HL-60 (cell line): ENCODE data around the gene BLOC1S4.
"Not testable (repeated sequence)": the region's sequence is repeated elsewhere in the genome, so short reads cannot be mapped to it uniquely, and the experiment has no call there.

Experiments used
- DNase-seq, 2 experiments: peaks; one replicate each; pipeline ENCODE4 v3.0.0-alpha.2; 2010 to 2020; ENCODE audit warnings: low read depth in 1 of 2, low spot score in 1 of 2
- H3K27ac ChIP-seq: fragments of 250-450 bp; sonication (Bioruptor Pico); replicated peaks from 2 replicates; pipeline ENCODE4 v1.5.1; 2020; ENCODE audit warnings: mild to moderate bottlenecking, moderate library complexity
- H3K27me3 ChIP-seq: fragments of 250-450 bp; sonication (Bioruptor Pico); 2 replicates; pipeline ENCODE4 v1.5.1; 2021; ENCODE audit warnings: mild to moderate bottlenecking, moderate library complexity; ENCODE audit not compliant: insufficient read depth, poor library complexity, severe bottlenecking
- H3K4me3 ChIP-seq: replicated peaks from 2 replicates; pipeline ENCODE4 v1.5.1; 2011; ENCODE audit warnings: mild to moderate bottlenecking, control low read depth, low read length; ENCODE audit not compliant: insufficient read depth
- CTCF ChIP-seq: IDR thresholded peaks from one replicate; pipeline ENCODE4 v1.5.1; 2011; ENCODE audit warnings: low read length, control low read depth, inconsistent platforms; ENCODE audit not compliant: insufficient read depth
- GABPA ChIP-seq: IDR thresholded peaks from 2 replicates; pipeline ENCODE4 v1.6.1; 2012; ENCODE audit warnings: low read depth
- POLR2AphosphoS5 ChIP-seq: IDR thresholded peaks from 2 replicates; pipeline ENCODE4 v1.6.1; 2012; ENCODE audit warnings: low read depth
- SPI1 ChIP-seq: IDR thresholded peaks from 2 replicates; pipeline ENCODE4 v1.6.1; 2012; ENCODE audit warnings: low read depth, mild to moderate bottlenecking, borderline replicate concordance
- TF ChIP-seq, protein P1 (sequence below): IDR thresholded peaks from 2 replicates; pipeline ENCODE4 v1.6.1; 2012; ENCODE audit warnings: low read depth; ENCODE audit not compliant: insufficient replicate concordance

Gene BLOC1S4

GRCh38 chr4:6672131-6672530, 43.8 kb upstream of the BLOC1S4 start:
- no peak for TF ChIP-seq GABPA
- no peak for TF ChIP-seq SPI1
- TF ChIP-seq POLR2AphosphoS5: no peak
- TF ChIP-seq, protein P1, sequence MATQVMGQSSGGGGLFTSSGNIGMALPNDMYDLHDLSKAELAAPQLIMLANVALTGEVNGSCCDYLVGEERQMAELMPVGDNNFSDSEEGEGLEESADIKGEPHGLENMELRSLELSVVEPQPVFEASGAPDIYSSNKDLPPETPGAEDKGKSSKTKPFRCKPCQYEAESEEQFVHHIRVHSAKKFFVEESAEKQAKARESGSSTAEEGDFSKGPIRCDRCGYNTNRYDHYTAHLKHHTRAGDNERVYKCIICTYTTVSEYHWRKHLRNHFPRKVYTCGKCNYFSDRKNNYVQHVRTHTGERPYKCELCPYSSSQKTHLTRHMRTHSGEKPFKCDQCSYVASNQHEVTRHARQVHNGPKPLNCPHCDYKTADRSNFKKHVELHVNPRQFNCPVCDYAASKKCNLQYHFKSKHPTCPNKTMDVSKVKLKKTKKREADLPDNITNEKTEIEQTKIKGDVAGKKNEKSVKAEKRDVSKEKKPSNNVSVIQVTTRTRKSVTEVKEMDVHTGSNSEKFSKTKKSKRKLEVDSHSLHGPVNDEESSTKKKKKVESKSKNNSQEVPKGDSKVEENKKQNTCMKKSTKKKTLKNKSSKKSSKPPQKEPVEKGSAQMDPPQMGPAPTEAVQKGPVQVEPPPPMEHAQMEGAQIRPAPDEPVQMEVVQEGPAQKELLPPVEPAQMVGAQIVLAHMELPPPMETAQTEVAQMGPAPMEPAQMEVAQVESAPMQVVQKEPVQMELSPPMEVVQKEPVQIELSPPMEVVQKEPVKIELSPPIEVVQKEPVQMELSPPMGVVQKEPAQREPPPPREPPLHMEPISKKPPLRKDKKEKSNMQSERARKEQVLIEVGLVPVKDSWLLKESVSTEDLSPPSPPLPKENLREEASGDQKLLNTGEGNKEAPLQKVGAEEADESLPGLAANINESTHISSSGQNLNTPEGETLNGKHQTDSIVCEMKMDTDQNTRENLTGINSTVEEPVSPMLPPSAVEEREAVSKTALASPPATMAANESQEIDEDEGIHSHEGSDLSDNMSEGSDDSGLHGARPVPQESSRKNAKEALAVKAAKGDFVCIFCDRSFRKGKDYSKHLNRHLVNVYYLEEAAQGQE: no peak
- TF ChIP-seq CTCF: no peak
- no peak for DNase-seq
- no peak overlapping the region for H3K27ac ChIP-seq

DNA sequence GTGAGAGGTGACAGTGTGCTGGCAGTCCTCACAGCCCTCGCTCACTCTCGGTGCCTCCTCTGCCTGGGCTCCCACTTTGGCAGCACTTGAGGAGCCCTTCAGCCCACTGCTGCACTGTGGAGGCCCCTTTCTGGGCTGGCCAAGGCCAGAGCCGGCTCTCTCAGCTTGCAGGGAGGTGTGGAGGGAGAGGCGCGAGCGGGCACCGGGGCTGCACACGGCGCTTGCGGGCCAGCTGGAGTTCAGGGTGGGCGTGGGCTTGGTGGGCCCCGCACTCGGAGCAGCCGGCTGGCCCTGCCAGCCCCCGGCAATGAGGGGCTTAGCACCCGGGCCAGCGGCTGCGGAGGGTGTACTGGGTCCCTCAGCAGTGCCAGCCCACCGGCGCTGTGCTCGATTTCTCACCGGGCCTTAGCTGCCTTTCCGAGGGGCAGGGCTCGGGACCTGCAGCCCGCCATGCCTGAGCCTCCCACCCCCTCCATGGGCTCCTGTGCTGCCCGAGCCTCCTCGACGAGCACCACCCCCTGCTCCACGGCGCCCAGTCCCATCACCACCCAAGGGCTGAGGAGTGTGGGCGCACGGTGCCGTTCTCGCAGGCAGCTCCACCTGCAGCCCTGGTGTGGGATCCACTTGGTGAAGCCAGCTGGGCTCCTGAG, 43.3 kb upstream of the BLOC1S4 start:
- not testable (repeated sequence) for DNase-seq, H3K4me3 ChIP-seq, H3K27me3 ChIP-seq
- H3K27ac ChIP-seq: peak overlapping the region; percentile 87

More at GRCh38 chr4:6672131-6672530, 43.8 kb upstream of the BLOC1S4 start:
- Histone ChIP-seq H3K27me3 (no peaks in the 10 kb centered on the region), H3K4me3 (no peak overlapping the region)

- peak in 1 of 2 experiments; percentile 74 for DNase-seq
- H3K27ac ChIP-seq: peak overlapping the region; percentile 87
- H3K27me3 ChIP-seq: not testable (repeated sequence)
- TF ChIP-seq, protein P1: peak; percentile 56
- TF ChIP-seq POLR2AphosphoS5: peak; percentile 57
- peak overlapping the region; percentile 77 for H3K4me3 ChIP-seq
Measured at GRCh38 chr4:6673191-6673659, 42.7 kb upstream of the BLOC1S4 start.

DNA sequence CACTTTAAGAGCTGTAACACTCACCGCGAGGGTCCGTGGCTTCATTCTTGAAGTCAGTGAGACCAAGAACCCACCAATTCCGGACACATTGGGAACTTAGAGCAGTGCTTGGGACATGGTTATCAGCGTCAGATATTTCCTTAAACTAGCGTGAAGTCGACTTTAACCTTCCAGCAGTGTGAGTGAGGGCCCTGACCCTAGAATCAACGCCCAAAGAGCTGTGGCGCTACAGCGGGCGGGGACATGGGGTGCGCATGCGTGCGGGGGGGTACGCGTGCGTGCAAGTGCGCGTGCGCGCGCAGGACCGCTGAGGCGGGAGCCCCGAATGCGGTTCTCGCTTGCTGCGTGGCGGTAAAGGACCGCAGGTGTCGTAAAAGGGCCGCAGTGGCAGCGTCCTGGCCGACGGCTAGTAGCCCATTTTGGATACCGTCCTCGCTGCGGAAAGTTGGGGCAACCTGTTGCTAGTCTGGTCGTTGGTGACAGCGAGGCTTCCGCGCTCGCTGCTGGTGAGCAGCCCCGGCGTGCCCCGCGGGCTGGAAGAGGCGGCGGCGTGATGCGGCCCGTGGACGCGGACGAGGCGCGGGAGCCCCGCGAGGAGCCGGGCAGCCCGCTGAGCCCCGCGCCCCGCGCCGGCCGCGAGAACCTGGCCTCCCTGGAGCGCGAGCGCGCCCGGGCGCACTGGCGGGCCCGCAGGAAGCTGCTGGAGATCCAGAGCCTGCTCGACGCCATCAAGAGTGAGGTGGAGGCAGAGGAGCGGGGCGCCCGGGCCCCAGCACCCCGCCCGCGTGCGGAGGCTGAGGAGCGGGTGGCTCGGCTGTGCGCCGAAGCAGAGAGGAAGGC, 42.1 kb upstream of the BLOC1S4 start:
- TF ChIP-seq POLR2AphosphoS5 (peak; percentile 94), CTCF (no peak)
- TF ChIP-seq, protein P1: peak; percentile 59

More for the DNA sequence above, 42.1 kb upstream of the BLOC1S4 start:
- peak; percentile 97 for DNase-seq
- peak overlapping the region; percentile 77 for H3K4me3 ChIP-seq
- H3K27me3 ChIP-seq: no peaks in the 10 kb centered on the region
- peak overlapping the region; percentile 87 for H3K27ac ChIP-seq
